Measurements from ENCODE around the gene RPRM.
"Not testable (repeated sequence)": the region's sequence is repeated elsewhere in the genome, so short reads cannot be mapped to it uniquely, and the experiment has no call there.

The RPRM gene

DNA sequence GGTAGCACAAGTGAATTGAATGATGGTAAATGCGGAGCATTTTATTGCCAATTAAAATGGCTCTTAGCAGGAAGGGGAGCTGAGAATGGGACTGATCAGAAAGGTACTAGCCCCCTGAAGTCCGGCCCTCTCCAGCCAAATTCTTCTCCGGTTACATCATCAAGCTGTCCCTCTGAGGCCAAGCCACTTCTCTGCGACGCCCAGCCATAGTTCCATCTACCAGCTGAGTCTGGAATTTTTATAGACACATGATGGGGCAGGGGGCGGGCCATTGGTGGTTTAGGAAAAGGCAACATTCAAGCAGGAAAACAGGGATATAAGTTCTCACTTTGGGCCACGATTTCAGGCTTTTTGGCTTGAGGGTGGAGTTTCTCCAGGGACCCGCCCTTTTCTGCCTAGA is 22.7 kb downstream of the RPRM start:
- no peak for DNase-seq (ENCODE audit: low spot score)

DNA sequence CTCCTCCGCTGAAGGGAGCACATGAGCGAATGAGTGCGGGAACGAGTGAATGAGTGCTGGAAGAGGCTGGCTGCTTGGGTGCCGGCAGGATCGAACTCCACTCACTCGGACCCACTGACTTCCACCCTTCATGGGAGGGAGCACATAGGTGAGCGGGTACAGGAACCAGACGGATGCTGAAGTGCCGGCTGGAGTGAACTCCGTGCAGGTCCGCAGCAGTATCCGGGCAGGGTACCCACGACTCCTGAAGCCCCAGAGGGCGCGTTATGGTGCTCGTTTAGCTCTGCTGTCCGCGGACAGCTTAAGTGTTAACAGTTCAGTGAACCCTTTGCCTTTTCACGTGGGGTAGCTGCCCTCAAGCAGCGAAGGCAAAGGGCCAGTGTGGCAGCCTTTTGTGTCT is 23.2 kb downstream of the RPRM start:
- DNase-seq (ENCODE audit: low spot score), result no peak

- no peak for DNase-seq (ENCODE audit: low spot score)
These were observed 27.0 kb downstream of the RPRM start for GRCh38 chr2:153451611-153452010.

- no peak for DNase-seq (ENCODE audit: low spot score)
These were observed 35.5 kb downstream of the RPRM start for GRCh38 chr2:153443106-153443505.

DNA sequence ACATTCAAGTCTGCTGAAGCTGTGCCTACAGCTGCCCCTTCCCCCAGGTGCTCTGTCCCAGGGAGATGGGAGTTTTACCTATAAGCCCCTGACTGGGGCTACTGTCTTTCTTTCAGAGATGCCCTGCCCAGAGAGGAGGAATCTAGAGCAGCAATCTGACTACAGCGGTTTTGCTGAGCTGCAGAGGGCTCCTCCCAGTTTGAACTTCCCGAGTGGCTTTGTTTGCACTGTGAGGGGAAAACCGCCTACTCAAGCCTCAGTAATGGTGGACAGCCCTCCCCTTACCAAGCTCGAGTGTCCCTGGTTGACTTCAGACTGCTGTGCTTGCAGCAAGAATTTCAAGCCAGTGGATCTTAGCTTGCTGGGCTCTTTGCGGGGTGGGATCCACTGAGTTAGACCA is 35.9 kb downstream of the RPRM start:
- DNase-seq (ENCODE audit: low spot score), result not testable (repeated sequence)

GRCh38 chr2:153440090-153440489 is 38.5 kb downstream of the RPRM start:
- DNase-seq (ENCODE audit: low spot score), result not testable (repeated sequence)

- DNase-seq (ENCODE audit: low spot score), result no peak
These were observed 45.2 kb downstream of the RPRM start for GRCh38 chr2:153433403-153433802.

GRCh38 chr2:153432381-153432780 is 46.2 kb downstream of the RPRM start:
- no peak for DNase-seq (ENCODE audit: low spot score)

- DNase-seq (ENCODE audit: low spot score), result no peak
These were observed 47.4 kb downstream of the RPRM start for GRCh38 chr2:153431114-153431513.
